CD8-positive, alpha-beta memory T cell (primary cell): ENCODE measurements around the gene ASTL. TPM values are rescaled to one million over a fixed set of nuclear protein-coding genes. Genes with fewer than 3 reads are reported as not detected.
A peak's percentile ranks its signal among the peaks of the same experiment; 100 is the strongest.

ENCODE experiments used
- CTCF ChIA-PET: fragments of 350-600 bp; sonication (Branson Sonifier 250); formaldehyde crosslinking; loops from one replicate; lab custom pipeline; 2021; ENCODE audit warnings: antibody characterized with exemption; lab: Charles Lee
- POLR2A ChIA-PET: fragments of 350-600 bp; sonication (Branson Sonifier 250); formaldehyde crosslinking; loops from one replicate; lab custom pipeline; 2021; ENCODE audit warnings: antibody characterized with exemption; lab: Charles Lee
- DNase-seq, 5 donors: peaks; one replicate each; pipeline versions ENCODE4 v3.0.0 to v3.0.0-alpha.2; 2020 to 2022; ENCODE audit warnings: mixed read lengths in 1 of 5
- H3K27ac ChIP-seq: one replicate; pipeline ENCODE4 v1.7.0; 2013; ENCODE audit warnings: low read depth, mild to moderate bottlenecking, low read length, moderate library complexity
- H3K27me3 ChIP-seq: 2 replicates; pipeline ENCODE4 v1.7.0; 2013; ENCODE audit warnings: low read length, mild to moderate bottlenecking; ENCODE audit not compliant: insufficient read depth, poor library complexity, severe bottlenecking
- H3K36me3 ChIP-seq: 2 replicates; pipeline ENCODE4 v1.7.0; 2013; ENCODE audit warnings: mild to moderate bottlenecking, low read length, moderate library complexity; ENCODE audit not compliant: insufficient read depth
- H3K4me1 ChIP-seq: 2 replicates; pipeline ENCODE4 v1.7.0; 2013; ENCODE audit warnings: mild to moderate bottlenecking, low read length, moderate library complexity; ENCODE audit not compliant: insufficient read depth
- H3K4me3 ChIP-seq: 2 replicates; pipeline ENCODE4 v1.7.0; 2013; ENCODE audit warnings: mild to moderate bottlenecking, low read length
- H3K9me3 ChIP-seq: 2 replicates; pipeline ENCODE4 v1.7.0; 2013; ENCODE audit warnings: mild to moderate bottlenecking, low read length
- H3K27ac Mint-ChIP-seq, 8 donors: one replicate each; pipeline ENCODE4 v1.8.0; 2020 to 2021; ENCODE audit warnings: mixed read lengths in 8 of 8, mild to moderate bottlenecking in 6 of 8, inconsistent platforms in 3 of 8, moderate library complexity in 3 of 8
- H3K27me3 Mint-ChIP-seq, 2 donors: one replicate each; pipeline ENCODE4 v1.8.0; 2020 to 2021; ENCODE audit warnings: mixed read lengths in 2 of 2, mild to moderate bottlenecking in 1 of 2, moderate library complexity in 1 of 2
- H3K36me3 Mint-ChIP-seq, 3 donors: one replicate each; pipeline ENCODE4 v1.8.0; 2020 to 2021; ENCODE audit warnings: mixed read lengths in 3 of 3, inconsistent platforms in 1 of 3, mild to moderate bottlenecking in 1 of 3
- H3K4me1 Mint-ChIP-seq, 3 donors: one replicate each; pipeline ENCODE4 v1.8.0; 2020 to 2021; ENCODE audit warnings: mixed read lengths in 3 of 3, inconsistent platforms in 1 of 3, mild to moderate bottlenecking in 1 of 3
- H3K4me3 Mint-ChIP-seq, 7 donors: one replicate each; pipeline ENCODE4 v1.8.0; 2020 to 2021; ENCODE audit warnings: mixed read lengths in 7 of 7, mild to moderate bottlenecking in 6 of 7, moderate library complexity in 4 of 7, inconsistent platforms in 2 of 7
- H3K9me3 Mint-ChIP-seq, 5 donors: one replicate each; pipeline ENCODE4 v1.8.0; 2020 to 2022; ENCODE audit warnings: mixed read lengths in 5 of 5, mild to moderate bottlenecking in 3 of 5, moderate library complexity in 2 of 5, inconsistent platforms in 1 of 5
- polyA plus RNA-seq: library from polyadenylated mRNA; unstranded; fragments of 300-500 nt; fragmentation: Illumina TruSeq; gene quantifications from one replicate; pipeline ENCODE4 v1.2.3, GENCODE V29; 2021
- total RNA-seq, 2 experiments: library from RNA; stranded (reverse); gene quantifications; one replicate each; pipeline ENCODE4 v1.2.3, GENCODE V29; 2021

The ASTL gene
- total and polyA plus RNA-seq, 3 experiments from 2014 or later, result 0.49 to 18.0 (median 16.2) TPM

GRCh38 chr2:96139181-96139758 lies 968 bp upstream of the ASTL start:
- POLR2A ChIA-PET, result interaction anchor here (1.6 to 3.7 kb wide), 3 partner anchors 10 to 35 kb away, joined by 5 to 37 read pairs (median 8); no protein-coding TSS in a partner anchor
- H3K36me3 Mint-ChIP-seq, result peaks cover 6 to 84% (median 8%) of the 10 kb centered on the region in 3 donors
- H3K4me3 ChIP-seq, result no peak overlapping the region
- peak overlapping the region in 5 of 8 donors; percentile 9 to 100 (median 75) for H3K27ac Mint-ChIP-seq
- no peaks in the 10 kb centered on the region for H3K9me3 ChIP-seq
- H3K4me1 ChIP-seq, result peaks cover 36% of the 10 kb centered on the region
- peaks cover 37 to 67% (median 41%) of the 10 kb centered on the region in 3 donors for H3K4me1 Mint-ChIP-seq
- CTCF ChIA-PET, result interaction anchor here (0.8 to 14.6 kb wide), 28 partner anchors 9 to 415 kb away, joined by 3 to 385 read pairs (median 6); partner anchors contain the start of genes ADRA2B and STARD7
- peak overlapping the region in 3 of 7 donors; percentile 17 to 54 (median 45) for H3K4me3 Mint-ChIP-seq
- peak in 1 of 5 donors; percentile 11 for DNase-seq
- H3K9me3 Mint-ChIP-seq, result peaks cover 0 to 2% (median 0%) of the 10 kb centered on the region in 5 donors
- H3K36me3 ChIP-seq, result peaks cover 14% of the 10 kb centered on the region
- peaks cover 0 to 6% of the 10 kb centered on the region in 2 donors for H3K27me3 Mint-ChIP-seq
- H3K27ac ChIP-seq, result no peak overlapping the region
- no peaks in the 10 kb centered on the region for H3K27me3 ChIP-seq

DNA sequence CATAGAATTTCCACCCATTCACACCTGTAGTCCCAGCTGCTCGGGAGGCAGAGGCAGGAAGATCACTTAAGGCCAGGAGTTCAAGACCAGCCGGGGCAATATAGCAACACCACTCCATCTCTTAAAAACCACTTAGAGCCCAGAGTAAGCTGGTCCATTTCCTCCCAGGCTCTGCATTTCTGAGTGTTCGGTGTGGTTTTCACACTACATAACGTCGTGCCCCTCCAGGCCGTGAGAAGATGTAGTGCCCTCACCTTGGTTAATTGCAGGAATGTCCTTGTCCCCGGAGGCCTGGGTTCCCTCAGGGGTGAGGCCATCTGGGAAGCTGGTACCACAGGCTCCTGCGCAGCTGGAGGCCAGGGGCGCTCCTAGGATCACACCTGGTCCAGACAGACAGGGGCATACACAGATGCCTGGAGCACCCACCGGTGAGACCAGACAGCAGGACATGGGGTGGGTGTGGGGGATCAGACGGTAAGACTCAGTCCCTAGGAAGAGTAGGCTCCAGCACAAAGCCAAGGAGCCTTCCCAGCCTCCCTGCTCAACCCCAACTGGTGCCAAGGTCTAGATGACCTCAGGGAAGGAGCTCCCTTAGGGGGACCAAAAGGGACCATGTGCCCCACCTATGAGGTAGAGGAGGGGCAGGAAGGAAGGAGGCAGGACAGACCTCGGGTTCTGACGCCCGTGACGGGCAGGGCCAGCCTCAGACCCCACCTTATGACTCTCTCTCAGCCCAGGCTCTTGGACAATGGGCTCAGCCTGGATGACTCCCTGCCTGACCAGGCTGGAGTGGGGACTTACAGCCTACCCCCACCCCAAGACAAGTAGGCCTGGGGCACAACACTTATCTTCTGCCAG lies 752 bp downstream of the ASTL start:
- no peaks in the 10 kb centered on the region for H3K27me3 ChIP-seq
- H3K9me3 ChIP-seq, result no peaks in the 10 kb centered on the region
- H3K4me3 Mint-ChIP-seq, result peak overlapping the region in 1 of 7 donors; percentile 19
- peaks cover 22 to 65% (median 32%) of the 10 kb centered on the region in 3 donors for H3K4me1 Mint-ChIP-seq
- no peak overlapping the region for H3K4me3 ChIP-seq
- peak in 1 of 5 donors; percentile 18 for DNase-seq
- H3K36me3 Mint-ChIP-seq, result peaks cover 0 to 84% (median 0%) of the 10 kb centered on the region in 3 donors
- peak overlapping the region; percentile 23 to 100 (median 88) for H3K27ac Mint-ChIP-seq
- peaks cover 23% of the 10 kb centered on the region for H3K4me1 ChIP-seq
- CTCF ChIA-PET, result interaction anchor here (1.3 to 14.6 kb wide), 15 partner anchors 10 to 145 kb away, joined by 3 to 385 read pairs (median 9); partner anchors contain the start of gene ADRA2B
- peaks cover 0 to 3% of the 10 kb centered on the region in 2 donors for H3K27me3 Mint-ChIP-seq
- POLR2A ChIA-PET, result interaction anchor here (0.5 to 3.7 kb wide), 5 partner anchors 11 to 37 kb away, joined by 3 to 37 read pairs (median 5); no protein-coding TSS in a partner anchor
- H3K9me3 Mint-ChIP-seq, result no peaks in the 10 kb centered on the region
- H3K27ac ChIP-seq, result no peak overlapping the region
- H3K36me3 ChIP-seq, result no peaks in the 10 kb centered on the region

DNA sequence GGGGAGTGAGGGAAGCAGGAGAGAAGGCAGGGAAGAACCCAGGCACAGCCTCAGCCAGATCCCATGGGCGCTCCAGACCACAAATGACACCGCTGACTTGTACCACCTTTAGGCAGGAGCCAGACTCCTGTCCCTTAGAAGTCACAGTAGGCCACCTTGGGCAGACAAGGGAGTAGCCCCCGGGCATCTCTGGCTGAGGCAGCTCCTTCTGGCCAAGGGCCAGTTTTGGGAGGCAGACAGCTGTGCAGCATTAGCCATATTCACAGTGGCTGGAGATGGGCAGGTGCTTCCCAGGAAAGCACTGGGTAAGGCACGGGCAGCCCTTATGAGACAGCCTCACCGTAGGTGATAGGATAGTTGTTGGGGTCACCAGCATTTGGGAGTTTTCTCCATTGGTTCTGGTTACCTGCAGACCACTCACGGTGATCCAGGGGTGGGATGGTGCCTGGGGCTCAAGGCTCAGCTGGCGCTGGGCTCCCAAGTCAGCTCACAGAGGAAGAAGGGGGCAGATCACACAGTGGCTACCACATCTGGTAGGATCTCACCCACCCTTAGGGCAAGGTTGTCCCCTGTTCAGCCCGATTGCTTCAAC lies 2.1 kb downstream of the ASTL start:
- H3K27me3 Mint-ChIP-seq, result peaks cover 0 to 3% of the 10 kb centered on the region in 2 donors
- POLR2A ChIA-PET, result interaction anchor here (3.7 kb wide), 1 partner anchor 38 kb away, joined by 37 read pairs; no protein-coding TSS in a partner anchor

DNA sequence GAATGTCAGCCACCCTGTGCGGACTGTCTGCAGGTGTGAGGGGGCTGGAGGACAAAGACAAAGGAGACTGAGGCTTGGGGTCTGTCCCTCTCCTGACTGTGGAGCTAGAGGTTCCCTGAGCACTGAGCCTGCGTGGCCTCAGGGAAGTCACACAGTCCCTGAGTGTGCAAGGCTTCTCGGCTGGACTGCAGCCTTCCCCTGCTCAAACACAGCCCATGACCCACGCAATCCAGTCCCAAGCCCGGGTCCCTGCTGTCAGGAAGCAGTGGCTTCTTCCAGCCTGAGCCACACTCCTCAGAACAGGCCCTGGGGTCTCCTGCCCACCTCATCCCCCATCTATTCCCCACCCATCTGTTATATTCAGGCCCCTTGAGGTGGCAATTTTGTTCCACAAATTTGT lies 2.7 kb downstream of the ASTL start:
- no peaks in the 10 kb centered on the region for H3K27me3 ChIP-seq
- Mint-ChIP-seq H3K27me3 (peaks cover 0 to 3% of the 10 kb centered on the region in 2 donors), H3K4me1 (peaks cover 20 to 66% (median 31%) of the 10 kb centered on the region in 3 donors), H3K27ac (peak overlapping the region in 4 of 8 donors; percentile 22 to 75 (median 70)), H3K4me3 (no peak overlapping the region), H3K9me3 (no peaks in the 10 kb centered on the region), H3K36me3 (peaks cover 0 to 87% (median 2%) of the 10 kb centered on the region in 3 donors)
- POLR2A ChIA-PET, result no interaction called here
- CTCF ChIA-PET, result interaction anchor here (1.8 to 14.6 kb wide), 2 partner anchors 37 to 113 kb away, joined by 4 to 385 read pairs; no protein-coding TSS in a partner anchor
- no peak overlapping the region for H3K27ac ChIP-seq
- DNase-seq, result peak in 1 of 5 donors; percentile 11
- H3K9me3 ChIP-seq, result no peaks in the 10 kb centered on the region
- H3K36me3 ChIP-seq, result no peaks in the 10 kb centered on the region
- H3K4me1 ChIP-seq, result peaks cover 18% of the 10 kb centered on the region
- no peak overlapping the region for H3K4me3 ChIP-seq

More for the DNA sequence above, 2.1 kb downstream of the ASTL start:
- peaks cover 18% of the 10 kb centered on the region for H3K4me1 ChIP-seq
- no peaks in the 10 kb centered on the region for H3K27me3 ChIP-seq
- Mint-ChIP-seq H3K9me3 (no peaks in the 10 kb centered on the region), H3K36me3 (peaks cover 0 to 85% (median 0%) of the 10 kb centered on the region in 3 donors), H3K4me1 (peaks cover 16 to 64% (median 27%) of the 10 kb centered on the region in 3 donors), H3K27ac (peak overlapping the region in 3 of 8 donors; percentile 23 to 75 (median 75)), H3K4me3 (peak overlapping the region in 1 of 7 donors; percentile 59)
- H3K27ac ChIP-seq, result no peak overlapping the region
- CTCF ChIA-PET, result interaction anchor here (1.8 to 14.6 kb wide), 3 partner anchors 18 to 114 kb away, joined by 4 to 385 read pairs (median 29); partner anchors contain the start of gene ADRA2B
- H3K36me3 ChIP-seq, result no peaks in the 10 kb centered on the region
- H3K9me3 ChIP-seq, result no peaks in the 10 kb centered on the region
- no peak overlapping the region for H3K4me3 ChIP-seq
- peak in 1 of 5 donors; percentile 12 for DNase-seq

- H3K4me3 ChIP-seq, result no peak overlapping the region
These were observed 3.1 kb downstream of the ASTL start for GRCh38 chr2:96135171-96135570.

DNA sequence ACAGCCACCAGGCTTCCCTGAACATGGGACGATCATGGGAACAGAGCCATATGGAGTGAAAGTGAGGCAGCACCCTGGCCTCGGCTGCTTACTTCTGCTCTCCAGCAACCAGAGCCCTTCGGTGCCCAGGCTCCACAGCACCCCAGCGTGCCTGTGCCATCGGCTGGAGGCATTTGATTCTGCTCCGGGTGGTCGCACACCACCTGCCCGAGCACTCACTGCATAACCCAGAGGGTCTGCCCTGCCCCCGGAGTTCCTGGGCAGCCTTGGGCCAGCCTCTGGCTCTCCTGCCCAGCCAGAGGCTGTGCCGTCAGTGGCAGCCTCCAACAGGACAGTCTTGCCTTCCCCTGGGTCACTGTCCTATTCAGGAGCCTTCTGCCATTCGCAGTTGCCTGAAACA lies 3.9 kb downstream of the ASTL start:
- ChIA-PET CTCF (interaction anchor here (14.6 kb wide), 1 partner anchor 38 kb away, joined by 385 read pairs; no protein-coding TSS in a partner anchor), POLR2A (no interaction called here)
- Mint-ChIP-seq H3K36me3 (peaks cover 0 to 91% (median 5%) of the 10 kb centered on the region in 3 donors), H3K27ac (peak overlapping the region in 3 of 8 donors; percentile 11 to 75 (median 58)), H3K4me3 (no peak overlapping the region), H3K4me1 (peaks cover 24 to 71% (median 37%) of the 10 kb centered on the region in 3 donors), H3K9me3 (no peaks in the 10 kb centered on the region), H3K27me3 (peaks cover 0 to 3% of the 10 kb centered on the region in 2 donors)
- H3K4me3 ChIP-seq, result no peak overlapping the region
- H3K27me3 ChIP-seq, result no peaks in the 10 kb centered on the region
- H3K27ac ChIP-seq, result no peak overlapping the region
- no peaks in the 10 kb centered on the region for H3K9me3 ChIP-seq
- peaks cover 17% of the 10 kb centered on the region for H3K4me1 ChIP-seq
- no peaks in the 10 kb centered on the region for H3K36me3 ChIP-seq
- DNase-seq, result peak in 1 of 5 donors; percentile 27

More at GRCh38 chr2:96135171-96135570, 3.1 kb downstream of the ASTL start:
- Mint-ChIP-seq H3K9me3 (no peaks in the 10 kb centered on the region), H3K27me3 (peaks cover 0 to 3% of the 10 kb centered on the region in 2 donors), H3K36me3 (peaks cover 0 to 87% (median 2%) of the 10 kb centered on the region in 3 donors), H3K4me3 (peak overlapping the region in 1 of 7 donors; percentile 4), H3K27ac (peak overlapping the region in 4 of 8 donors; percentile 11 to 75 (median 18)), H3K4me1 (peaks cover 24 to 66% (median 36%) of the 10 kb centered on the region in 3 donors)
- Histone ChIP-seq H3K27me3 (no peaks in the 10 kb centered on the region), H3K4me1 (peaks cover 18% of the 10 kb centered on the region), H3K36me3 (no peaks in the 10 kb centered on the region), H3K9me3 (no peaks in the 10 kb centered on the region), H3K27ac (no peak overlapping the region)
- POLR2A ChIA-PET, result no interaction called here
- CTCF ChIA-PET, result interaction anchor here (14.6 kb wide), 1 partner anchor 37 kb away, joined by 385 read pairs; no protein-coding TSS in a partner anchor
- DNase-seq, result peak in 1 of 5 donors; percentile 12
